H7 (cell line): Measurements from ENCODE around the gene LKAAEAR1. TPM values are rescaled to one million over a fixed set of nuclear protein-coding genes. Genes with fewer than 3 reads are reported as not detected.

Experiments
- DNase-seq: peaks from one replicate; pipeline ENCODE4 v3.0.0; 2012
- H3K27me3 ChIP-seq: 2 replicates; pipeline ENCODE4 v1.6.0; 2011; ENCODE audit warnings: mild to moderate bottlenecking, low read length; ENCODE audit not compliant: control insufficient read depth, insufficient read depth
- H3K36me3 ChIP-seq: replicated peaks from 2 replicates; pipeline ENCODE4 v1.5.1; 2011; ENCODE audit warnings: low read length; ENCODE audit not compliant: control insufficient read depth, insufficient read depth
- H3K4me3 ChIP-seq: 2 replicates; pipeline ENCODE4 v1.5.1; 2011; ENCODE audit warnings: low read depth, mild to moderate bottlenecking, control low read depth, low read length, moderate library complexity; ENCODE audit not compliant: insufficient read depth
- total RNA-seq: library from RNA; depleted of rRNA; stranded (reverse); fragments of >200 nt; shearing (Covaris generic); gene quantifications from 2 replicates; pipeline ENCODE4 v1.2.3, GENCODE V29; 2014

LKAAEAR1 gene
- total RNA-seq, 1 experiment from 2014 or later = 0.45 TPM

DNA sequence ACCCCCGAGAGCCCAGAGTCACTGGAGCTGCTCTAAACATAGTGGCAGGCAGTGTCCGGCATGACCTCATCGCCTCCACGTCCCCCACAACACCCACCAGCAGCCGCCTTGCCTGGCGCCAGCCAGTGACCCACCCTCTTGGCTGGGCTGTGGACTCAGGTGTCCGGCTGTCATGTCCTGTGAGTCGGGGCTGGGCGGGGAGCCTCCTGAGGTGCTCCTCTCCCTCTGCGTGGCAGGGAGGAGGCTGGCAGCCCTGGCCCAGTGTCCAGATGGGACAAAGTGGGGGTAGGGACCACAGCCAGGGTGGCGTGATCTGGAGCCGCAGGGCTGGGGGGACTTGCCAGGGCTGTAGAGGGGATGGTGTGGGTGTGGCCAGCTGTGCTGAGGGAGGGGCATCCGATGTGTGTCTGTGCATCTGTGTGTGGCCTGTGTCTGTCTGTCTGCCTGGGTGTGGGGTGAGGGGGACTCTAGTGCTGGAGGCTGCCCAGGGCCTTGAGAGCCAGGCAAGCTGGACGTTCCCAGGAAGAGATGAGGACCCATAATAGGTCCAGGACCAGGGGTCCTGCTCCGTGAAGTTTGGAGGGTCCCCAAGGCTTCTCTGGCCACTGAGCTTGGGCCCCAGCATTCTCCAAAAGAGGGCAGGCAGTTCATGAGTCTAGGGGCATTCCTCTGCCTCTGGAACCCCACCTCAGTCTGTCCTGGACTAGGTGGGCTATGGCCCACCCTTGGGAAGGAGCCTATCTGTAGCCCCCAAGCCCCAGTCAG is 32.5 kb downstream of the LKAAEAR1 start:
- Histone ChIP-seq H3K4me3 (no peak overlapping the region), H3K27me3 (peaks cover 36% of the 10 kb centered on the region)
- no peak for DNase-seq

GRCh38 chr20:64051033-64051452 is 33.2 kb downstream of the LKAAEAR1 start:
- H3K4me3 ChIP-seq = no peak overlapping the region
- no peaks in the 10 kb centered on the region for H3K36me3 ChIP-seq
- no peak for DNase-seq
- H3K27me3 ChIP-seq = peaks cover 42% of the 10 kb centered on the region

More for the DNA sequence above, 32.5 kb downstream of the LKAAEAR1 start:
- H3K36me3 ChIP-seq = no peaks in the 10 kb centered on the region

DNA sequence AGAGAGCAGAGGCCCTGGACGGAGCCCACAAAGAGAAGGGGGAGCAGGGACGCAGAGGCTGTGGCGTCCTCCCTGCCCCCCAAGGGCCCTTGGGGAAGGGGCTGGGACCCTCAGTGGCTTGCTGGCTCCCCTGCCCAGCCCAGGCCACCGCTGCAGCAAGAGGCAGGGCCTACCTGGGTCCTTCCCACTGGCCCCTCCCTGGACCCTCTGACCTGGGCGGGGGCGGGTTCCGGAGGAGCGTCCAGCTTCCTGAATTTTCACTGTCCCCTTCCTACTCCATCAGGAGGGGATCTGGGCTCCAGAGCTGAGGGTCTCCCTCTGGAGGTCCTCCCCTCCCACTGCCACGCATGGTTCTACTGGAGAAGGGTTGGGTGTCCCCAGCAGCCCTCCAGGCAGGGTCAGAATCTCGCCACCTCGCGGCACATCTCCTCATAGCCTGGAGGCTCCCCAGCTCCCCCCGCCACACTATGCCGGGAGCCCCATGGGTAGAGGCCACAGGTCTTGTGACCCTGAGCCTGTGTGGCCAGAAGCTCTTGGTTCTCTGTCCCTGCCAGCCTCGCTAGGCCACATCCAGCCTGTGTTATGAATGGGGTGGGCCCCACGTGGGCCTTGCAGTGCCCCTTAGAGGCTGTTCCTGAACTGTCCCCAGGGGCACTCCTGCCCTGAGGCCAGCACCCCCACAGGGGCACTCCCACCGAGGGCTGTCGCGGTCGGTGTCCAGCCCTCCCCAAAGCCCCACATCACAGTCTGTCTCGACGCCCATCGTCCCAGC is 33.8 kb downstream of the LKAAEAR1 start:
- H3K4me3 ChIP-seq = no peak overlapping the region
- no peaks in the 10 kb centered on the region for H3K36me3 ChIP-seq
- DNase-seq = peak; percentile 70
- peaks cover 45% of the 10 kb centered on the region for H3K27me3 ChIP-seq

GRCh38 chr20:64049878-64050260 is 34.3 kb downstream of the LKAAEAR1 start:
- Histone ChIP-seq H3K4me3 (peak overlapping the region; percentile 10; the same call in 1 of the 2 replicates), H3K36me3 (no peaks in the 10 kb centered on the region), H3K27me3 (peaks cover 48% of the 10 kb centered on the region)
- peak; percentile 74 for DNase-seq

- no peaks in the 10 kb centered on the region for H3K36me3 ChIP-seq
- DNase-seq = peak; percentile 90
- peak within 1 kb of the TSS; percentile 40 for H3K4me3 ChIP-seq
- peaks cover 50% of the 10 kb centered on the region for H3K27me3 ChIP-seq
Observed at GRCh38 chr20:64049060-64049877, 34.9 kb downstream of the LKAAEAR1 start, which contains the start of gene SOX18. Gene SOX18, minus strand, starts transcription at chr20:64049639. Its CDS starts 123 bp downstream, at chr20:64049516.

GRCh38 chr20:64048402-64049044 is 35.7 kb downstream of the LKAAEAR1 start:
- Histone ChIP-seq H3K4me3 (peak overlapping the region; percentile 40), H3K36me3 (no peaks in the 10 kb centered on the region), H3K27me3 (peaks cover 50% of the 10 kb centered on the region)
- DNase-seq = peak; percentile 88

GRCh38 chr20:64047968-64048401 is 36.2 kb downstream of the LKAAEAR1 start:
- peak; percentile 87 for DNase-seq
- no peaks in the 10 kb centered on the region for H3K36me3 ChIP-seq
- H3K4me3 ChIP-seq = peak overlapping the region; percentile 20
- peaks cover 50% of the 10 kb centered on the region for H3K27me3 ChIP-seq

GRCh38 chr20:64047046-64047389 is 37.2 kb downstream of the LKAAEAR1 start:
- Histone ChIP-seq H3K4me3 (no peak overlapping the region), H3K36me3 (no peaks in the 10 kb centered on the region), H3K27me3 (peaks cover 55% of the 10 kb centered on the region)
- no peak for DNase-seq

- no peaks in the 10 kb centered on the region for H3K36me3 ChIP-seq
- no peak overlapping the region for H3K4me3 ChIP-seq
- peaks cover 66% of the 10 kb centered on the region for H3K27me3 ChIP-seq
- DNase-seq = peak; percentile 67
Observed at GRCh38 chr20:64045346-64046011, 38.7 kb downstream of the LKAAEAR1 start.

GRCh38 chr20:64044484-64045247 is 39.5 kb downstream of the LKAAEAR1 start:
- H3K27me3 ChIP-seq = peaks cover 66% of the 10 kb centered on the region
- no peak overlapping the region for H3K4me3 ChIP-seq
- peak; percentile 61 for DNase-seq
- no peaks in the 10 kb centered on the region for H3K36me3 ChIP-seq

GRCh38 chr20:64043768-64044167 is 40.4 kb downstream of the LKAAEAR1 start:
- no peak overlapping the region for H3K4me3 ChIP-seq
- DNase-seq = no peak
- H3K27me3 ChIP-seq = peaks cover 69% of the 10 kb centered on the region
- H3K36me3 ChIP-seq = no peaks in the 10 kb centered on the region

DNA sequence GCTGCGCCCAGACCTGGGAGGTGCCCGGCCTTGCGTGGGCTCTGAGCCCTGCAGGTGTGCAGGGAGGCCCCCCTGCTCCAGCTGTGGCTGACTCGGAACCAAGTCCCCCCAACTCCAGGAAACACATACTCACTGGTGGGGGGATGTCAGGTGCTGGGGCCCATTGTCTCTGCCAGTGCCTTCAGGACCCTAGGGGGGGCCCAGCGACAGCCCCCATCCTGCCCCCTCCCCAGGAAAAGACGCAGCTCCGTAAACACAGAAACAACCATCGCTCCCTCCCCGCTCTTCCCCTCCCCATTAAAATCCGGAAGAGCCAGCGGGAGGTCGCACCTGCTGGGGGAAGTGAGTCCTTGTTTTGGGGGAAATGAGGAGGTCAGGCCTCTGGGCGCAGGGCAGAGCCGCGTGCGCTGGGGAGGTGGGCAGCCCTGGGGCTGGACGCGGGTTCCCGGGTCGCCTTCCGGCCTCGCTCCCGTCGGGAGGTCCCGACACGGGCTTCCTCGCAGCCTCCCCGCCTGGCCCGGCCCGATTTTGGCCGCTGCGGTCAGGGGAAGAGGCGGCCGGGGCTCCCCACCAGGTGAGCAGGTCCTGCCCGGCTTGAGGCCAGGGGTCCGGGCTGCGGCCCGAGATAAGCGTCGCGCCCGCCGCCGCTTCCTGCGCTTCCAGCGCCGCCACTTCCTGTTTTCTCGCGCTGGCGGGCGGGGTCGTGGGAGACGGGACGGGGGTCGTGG is 42.0 kb downstream of the LKAAEAR1 start:
- Histone ChIP-seq H3K27me3 (peaks cover 65% of the 10 kb centered on the region), H3K4me3 (peak overlapping the region; percentile 54), H3K36me3 (no peaks in the 10 kb centered on the region)
- peak; percentile 84 for DNase-seq

- H3K4me3 ChIP-seq = peak overlapping the region; percentile 54; the same call in 1 of the 2 replicates
- no peaks in the 10 kb centered on the region for H3K36me3 ChIP-seq
- peak; percentile 79 for DNase-seq
- peaks cover 60% of the 10 kb centered on the region for H3K27me3 ChIP-seq
Observed at GRCh38 chr20:64041781-64042053, 42.5 kb downstream of the LKAAEAR1 start.
